Measurements from ENCODE around the gene CXCR1. TPM values are rescaled to one million over a fixed set of nuclear protein-coding genes. Genes with fewer than 3 reads are reported as not detected.

Gene CXCR1
- total RNA-seq, 1 experiment from 2014 or later: not detected

GRCh38 chr2:218186355-218186766 is 19.6 kb upstream of the CXCR1 start:
- peak; percentile 78 to 83 for DNase-seq
- Histone ChIP-seq H3K4me3 (ENCODE audit: low read depth, low read length) (no peak overlapping the region), H3K36me3 (ENCODE audit: control insufficient read depth, insufficient read depth, low read length) (no peaks in the 10 kb centered on the region), H3K4me1 (peaks cover 13% of the 10 kb centered on the region), H3K27me3 (replicated peaks; ENCODE audit: control insufficient read depth, insufficient read depth, low read length) (no peaks in the 10 kb centered on the region; the same call in 1 of the 2 replicates), H3K9me3 (no peaks in the 10 kb centered on the region)
- POLR2A ChIA-PET: no interaction called here
- TF ChIP-seq CTCF (IDR thresholded peaks at IDR 0.05; ENCODE audit: insufficient read depth in 1 of 2, low read depth in 1 of 2, low read length in 1 of 2, severe bottlenecking in 1 of 2, unreplicated experiment in 1 of 2): peak; percentile 82 to 87
- Mint-ChIP-seq H3K36me3 (ENCODE audit: insufficient read depth, unreplicated experiment) (no peaks in the 10 kb centered on the region), H3K4me3 (ENCODE audit: unreplicated experiment) (no peak overlapping the region), H3K9me3 (ENCODE audit: unreplicated experiment) (no peaks in the 10 kb centered on the region), H3K4me1 (ENCODE audit: low read depth, unreplicated experiment) (no peaks in the 10 kb centered on the region), H3K27me3 (ENCODE audit: insufficient read depth, unreplicated experiment) (no peaks in the 10 kb centered on the region), H3K27ac (ENCODE audit: unreplicated experiment) (no peak overlapping the region)
- no TSS peak for BruUV-seq (replicated peaks)
- intact Hi-C loops (cut with micrococcal nuclease; ENCODE audit: unreplicated experiment): loop anchor here (1.0 to 5.0 kb wide), 5 partner anchors 30 to 210 kb away; partner anchors contain the start of genes AAMP and PNKD
- CTCF ChIA-PET: no interaction called here

GRCh38 chr2:218184331-218184730 is 17.6 kb upstream of the CXCR1 start:
- H3K27me3 Mint-ChIP-seq (ENCODE audit: insufficient read depth, unreplicated experiment): no peaks in the 10 kb centered on the region
- Histone ChIP-seq H3K4me3 (ENCODE audit: low read depth, low read length) (no peak overlapping the region), H3K27me3 (replicated peaks; ENCODE audit: control insufficient read depth, insufficient read depth, low read length) (no peaks in the 10 kb centered on the region; the same call in 1 of the 2 replicates), H3K9me3 (no peaks in the 10 kb centered on the region), H3K36me3 (ENCODE audit: control insufficient read depth, insufficient read depth, low read length) (no peaks in the 10 kb centered on the region), H3K4me1 (peaks cover 13% of the 10 kb centered on the region)
- H3K4me1 Mint-ChIP-seq (ENCODE audit: low read depth, unreplicated experiment): no peaks in the 10 kb centered on the region
- CTCF ChIA-PET: no interaction called here
- intact Hi-C loops (cut with micrococcal nuclease; ENCODE audit: unreplicated experiment): no loop called here
- no peaks in the 10 kb centered on the region for H3K9me3 Mint-ChIP-seq (ENCODE audit: unreplicated experiment)
- no peak for TF ChIP-seq CTCF (IDR thresholded peaks at IDR 0.05; ENCODE audit: insufficient read depth in 1 of 2, low read depth in 1 of 2, low read length in 1 of 2, severe bottlenecking in 1 of 2, unreplicated experiment in 1 of 2)
- BruUV-seq (replicated peaks): no TSS peak
- H3K27ac Mint-ChIP-seq (ENCODE audit: unreplicated experiment): no peak overlapping the region
- no peak overlapping the region for H3K4me3 Mint-ChIP-seq (ENCODE audit: unreplicated experiment)
- DNase-seq: no peak
- POLR2A ChIA-PET: no interaction called here
- no peaks in the 10 kb centered on the region for H3K36me3 Mint-ChIP-seq (ENCODE audit: insufficient read depth, unreplicated experiment)

- no peaks in the 10 kb centered on the region for H3K9me3 ChIP-seq
- POLR2A ChIA-PET: no interaction called here
- no peak overlapping the region for H3K4me3 ChIP-seq (ENCODE audit: low read depth, low read length)
- no peak overlapping the region for H3K27ac Mint-ChIP-seq (ENCODE audit: unreplicated experiment)
- no peaks in the 10 kb centered on the region; the same call in 1 of the 2 replicates for H3K27me3 ChIP-seq (replicated peaks; ENCODE audit: control insufficient read depth, insufficient read depth, low read length)
- intact Hi-C loops (cut with micrococcal nuclease; ENCODE audit: unreplicated experiment): no loop called here
- no peaks in the 10 kb centered on the region for H3K36me3 ChIP-seq (ENCODE audit: control insufficient read depth, insufficient read depth, low read length)
- no TSS peak for BruUV-seq (replicated peaks)
- no peaks in the 10 kb centered on the region for H3K36me3 Mint-ChIP-seq (ENCODE audit: insufficient read depth, unreplicated experiment)
- no peak for DNase-seq
- no peaks in the 10 kb centered on the region; the same call in 1 of the 2 replicates for H3K4me1 ChIP-seq
- CTCF ChIA-PET: no interaction called here
- H3K27me3 Mint-ChIP-seq (ENCODE audit: insufficient read depth, unreplicated experiment): no peaks in the 10 kb centered on the region
- H3K4me1 Mint-ChIP-seq (ENCODE audit: low read depth, unreplicated experiment): no peaks in the 10 kb centered on the region
- TF ChIP-seq CTCF (IDR thresholded peaks at IDR 0.05; ENCODE audit: insufficient read depth in 1 of 2, low read depth in 1 of 2, low read length in 1 of 2, severe bottlenecking in 1 of 2, unreplicated experiment in 1 of 2): no peak
- no peaks in the 10 kb centered on the region for H3K9me3 Mint-ChIP-seq (ENCODE audit: unreplicated experiment)
- H3K4me3 Mint-ChIP-seq (ENCODE audit: unreplicated experiment): no peak overlapping the region
These were observed 13.8 kb upstream of the CXCR1 start for GRCh38 chr2:218180467-218181114.
